LNCAP (cell line): Measurements from ENCODE around the gene UTP14A.

Experiments
- CTCF ChIP-seq: fragments of 450-650 bp; IDR thresholded peaks from 2 replicates; pipeline ENCODE4 v1.5.1; 2017; ENCODE audit warnings: mild to moderate bottlenecking

The UTP14A gene

GRCh38 chrX:129955682-129956081 is 49.7 kb downstream of the UTP14A start:
- TF ChIP-seq CTCF = no peak

- TF ChIP-seq CTCF = no peak
Measured at GRCh38 chrX:129956145-129956544, 50.2 kb downstream of the UTP14A start.

- no peak for TF ChIP-seq CTCF
Measured at GRCh38 chrX:129956765-129957164, 50.8 kb downstream of the UTP14A start.

GRCh38 chrX:129957241-129958082 is 51.5 kb downstream of the UTP14A start:
- TF ChIP-seq CTCF = no peak

- no peak for TF ChIP-seq CTCF
Measured at GRCh38 chrX:129958083-129958465, 52.1 kb downstream of the UTP14A start.

- TF ChIP-seq CTCF = no peak
Measured at GRCh38 chrX:129958814-129959492, 53.0 kb downstream of the UTP14A start.

GRCh38 chrX:129959493-129959832 is 53.5 kb downstream of the UTP14A start:
- TF ChIP-seq CTCF = no peak
